HG03457 (cell line): ENCODE measurements around the gene RRBP1.
A peak's percentile ranks its signal among the peaks of the same experiment; 100 is the strongest.

Experiments
- ATAC-seq: cut with Tn5 transposase; IDR thresholded peaks from one replicate; pipeline ENCODE4 v1.9.1; 2021; ENCODE audit warnings: moderate number of reproducible peaks; ENCODE audit not compliant: unreplicated experiment

RRBP1 gene

DNA sequence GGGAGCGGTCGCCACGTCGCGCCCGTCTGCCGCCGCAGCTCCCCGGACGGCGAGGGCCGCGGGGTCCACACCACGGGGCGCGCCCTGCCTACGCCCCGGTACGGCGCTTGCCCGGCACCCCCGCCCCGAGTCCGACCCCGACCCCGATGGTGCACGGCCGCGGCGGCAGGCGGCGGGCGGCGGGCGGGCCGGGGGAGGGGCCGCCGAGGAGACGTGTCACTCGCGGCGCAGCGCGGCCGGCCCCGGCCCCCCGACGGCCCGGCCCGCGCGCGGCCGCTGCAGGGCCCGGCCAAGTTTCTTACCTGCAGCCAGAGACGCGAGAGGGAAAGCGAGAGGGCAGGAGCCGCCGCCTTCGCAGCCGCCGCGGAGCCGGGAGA lies 328 bp downstream of the RRBP1 start:
- no peak for ATAC-seq

GRCh38 chr20:17680836-17681725 lies 961 bp downstream of the RRBP1 start:
- ATAC-seq = peak; percentile 36

DNA sequence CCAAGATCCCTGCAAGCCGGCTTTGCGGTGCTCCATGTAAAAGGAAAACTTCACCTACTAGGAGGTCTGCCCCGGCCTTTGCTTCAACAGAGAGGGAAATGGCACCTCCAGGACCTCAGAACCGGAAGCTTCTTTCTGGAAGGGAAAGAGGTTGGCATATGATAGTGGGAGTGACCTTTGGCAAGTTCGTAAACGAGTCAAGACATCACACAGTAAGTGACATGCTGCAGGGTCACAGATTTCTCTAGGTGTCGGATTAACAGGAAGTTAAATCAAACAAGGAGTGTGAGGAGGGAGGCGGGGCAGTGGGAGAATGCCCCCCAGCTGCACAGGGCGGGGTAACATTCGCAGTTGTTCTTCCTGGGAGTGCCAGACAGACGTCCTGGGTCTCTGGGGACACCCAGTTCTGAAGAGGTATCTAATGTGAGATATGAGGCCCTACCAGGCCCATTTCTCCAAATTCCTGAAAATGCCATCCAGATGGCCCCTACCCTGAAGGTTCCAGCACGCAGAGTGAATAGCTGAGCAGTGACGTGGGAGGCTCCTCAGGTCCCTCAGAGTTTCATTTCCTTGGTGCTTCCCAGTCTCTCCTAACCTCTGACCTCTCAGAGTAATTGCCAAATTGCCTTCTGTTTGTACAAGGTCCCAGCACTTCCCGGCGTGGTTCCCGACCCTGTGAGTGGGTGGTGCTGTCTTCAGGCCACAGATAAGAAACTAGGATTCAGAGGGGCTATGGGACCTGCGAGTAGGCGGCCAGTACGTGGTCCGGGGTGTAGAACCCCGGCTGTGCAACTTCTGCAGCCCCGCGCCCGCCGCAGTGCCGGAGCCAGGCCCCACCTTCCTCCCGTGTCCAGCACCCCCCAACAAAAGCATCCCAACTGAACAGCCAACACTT lies 1.9 kb downstream of the RRBP1 start:
- no peak for ATAC-seq

DNA sequence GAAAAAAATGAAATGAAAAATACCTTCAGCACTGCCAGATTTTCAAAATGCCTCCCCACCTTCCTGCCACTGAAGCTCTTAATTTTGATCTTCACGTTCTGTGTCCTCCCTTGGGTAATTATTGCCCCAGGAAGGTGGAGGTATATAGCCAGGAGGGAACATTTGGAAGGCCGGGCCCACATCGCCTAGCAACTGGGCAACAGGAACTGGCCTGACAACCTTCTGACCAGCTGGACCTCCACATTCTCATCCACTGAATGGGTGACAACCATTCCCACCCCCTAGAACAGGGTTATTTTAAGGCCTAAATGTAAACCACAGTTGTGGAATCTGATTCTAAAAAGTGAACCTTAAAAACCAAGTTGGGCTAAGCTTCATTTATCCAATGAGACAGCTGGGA lies 3.2 kb downstream of the RRBP1 start:
- no peak for ATAC-seq

GRCh38 chr20:17678295-17678694 lies 3.7 kb downstream of the RRBP1 start:
- ATAC-seq = no peak

DNA sequence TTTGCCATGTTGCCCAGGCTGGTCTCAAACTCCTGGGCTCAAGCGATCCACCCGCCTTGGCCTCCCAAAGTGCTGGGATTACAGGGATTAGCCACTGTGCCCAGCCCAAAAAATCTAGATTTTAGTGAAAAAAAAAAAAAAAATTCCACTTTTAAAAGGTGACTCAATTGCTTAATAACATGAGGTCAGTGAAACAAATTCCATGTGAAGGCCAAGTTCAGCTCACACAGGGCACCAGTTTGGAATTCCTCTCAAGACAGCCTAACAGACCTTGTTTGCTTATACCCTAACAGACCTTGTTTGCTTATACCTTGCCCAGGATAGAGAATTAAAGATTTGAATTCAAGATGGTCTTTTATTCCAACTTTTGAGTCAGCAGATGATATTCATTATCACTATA lies 5.1 kb downstream of the RRBP1 start:
- ATAC-seq = no peak

GRCh38 chr20:17676378-17676759 lies 5.7 kb downstream of the RRBP1 start:
- no peak for ATAC-seq

DNA sequence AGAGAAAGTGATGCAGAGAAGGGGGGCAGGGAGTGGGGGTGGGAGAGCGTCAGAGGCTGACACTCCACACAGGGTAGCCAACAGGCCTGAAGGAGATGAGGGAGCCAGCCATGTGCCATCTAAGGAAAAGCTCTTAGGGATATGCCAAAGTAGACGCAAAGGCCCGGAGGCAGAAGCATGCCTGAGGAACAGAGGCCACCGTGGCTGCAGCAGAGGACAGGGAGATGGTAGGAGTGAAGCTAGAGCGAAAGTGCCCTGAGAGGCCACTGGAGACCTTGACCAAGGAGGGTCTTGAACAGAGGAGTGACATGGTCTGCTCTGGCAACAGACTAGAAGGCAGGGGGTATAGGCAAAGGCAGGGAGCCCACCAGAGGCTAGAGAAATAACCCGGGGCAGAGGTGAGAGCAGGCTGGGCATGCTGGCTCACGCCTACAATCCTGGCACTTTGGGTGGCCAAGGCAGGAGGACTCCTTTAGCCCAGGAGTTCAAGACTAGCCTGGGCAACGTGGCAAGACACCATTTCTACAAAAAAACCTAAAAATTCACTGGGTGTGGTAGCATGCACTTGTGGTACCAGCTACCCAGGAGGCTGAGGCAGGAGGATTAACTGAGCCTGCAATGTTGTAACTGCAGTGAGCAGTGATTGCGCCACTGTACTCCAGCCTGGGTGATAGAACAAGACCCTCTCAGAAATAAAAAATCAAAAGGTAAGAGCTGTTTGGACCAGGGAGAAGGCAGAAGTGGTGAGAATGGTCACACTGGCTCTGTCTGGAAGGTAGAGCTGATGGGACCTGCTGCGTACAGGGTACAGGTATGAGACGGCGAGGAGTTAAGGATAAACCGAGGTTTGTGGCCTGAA lies 6.3 kb downstream of the RRBP1 start:
- no peak for ATAC-seq

DNA sequence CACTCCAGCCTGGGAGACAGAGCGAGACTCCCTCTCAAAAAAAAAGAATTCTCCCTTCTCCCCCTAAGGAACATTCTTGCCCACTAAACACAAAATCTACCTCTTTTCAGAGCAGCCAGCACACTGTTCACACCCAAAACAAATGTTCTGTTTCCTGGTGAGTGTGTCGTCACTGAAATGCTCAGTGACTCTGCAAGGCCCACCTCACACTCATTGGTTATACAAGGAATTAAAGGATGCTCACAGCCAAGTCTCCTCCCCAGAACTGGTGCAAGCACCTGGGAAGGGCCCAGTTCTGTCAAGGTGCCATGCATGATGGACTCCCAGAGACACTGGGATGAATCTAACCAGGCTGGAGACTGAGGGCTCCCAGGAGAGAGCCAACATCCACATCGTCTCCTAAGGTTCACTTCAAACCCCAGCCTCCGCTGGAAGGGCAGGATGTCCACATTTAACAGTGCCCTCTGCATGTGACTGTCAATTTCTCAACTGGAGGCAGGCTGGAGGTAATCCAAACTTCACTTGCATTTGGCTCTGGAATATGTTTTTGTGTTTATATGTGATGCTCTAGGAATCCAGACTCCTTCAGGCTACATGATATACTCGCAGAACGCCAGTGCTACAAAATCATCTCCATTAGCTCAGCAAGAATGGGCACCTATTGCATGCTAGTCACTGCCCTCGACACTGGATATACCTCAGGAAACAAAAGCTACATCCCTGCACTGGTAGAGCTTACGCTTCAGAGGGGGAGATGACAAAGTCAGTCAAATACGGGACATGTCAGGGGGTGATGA lies 7.1 kb downstream of the RRBP1 start:
- no peak for ATAC-seq

DNA sequence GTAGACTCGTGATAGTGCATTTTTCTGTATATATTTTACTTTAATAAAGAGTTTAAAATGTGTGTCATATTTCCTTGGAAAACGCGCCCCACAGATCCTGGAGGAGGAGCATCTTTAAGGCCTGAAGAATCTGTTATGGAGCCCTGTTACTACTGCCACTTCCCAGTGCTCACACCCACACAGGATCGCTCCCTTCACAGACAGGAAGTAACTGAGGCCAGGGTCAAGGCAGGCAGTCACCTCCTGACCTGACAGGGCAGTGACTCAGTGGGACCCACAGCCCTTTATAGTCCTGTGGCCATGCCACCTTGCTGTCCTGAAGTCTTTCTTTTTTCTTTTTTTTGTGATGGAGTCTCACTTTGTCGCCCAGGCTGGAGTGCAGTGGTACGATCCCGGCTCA lies 9.0 kb downstream of the RRBP1 start:
- no peak for ATAC-seq

DNA sequence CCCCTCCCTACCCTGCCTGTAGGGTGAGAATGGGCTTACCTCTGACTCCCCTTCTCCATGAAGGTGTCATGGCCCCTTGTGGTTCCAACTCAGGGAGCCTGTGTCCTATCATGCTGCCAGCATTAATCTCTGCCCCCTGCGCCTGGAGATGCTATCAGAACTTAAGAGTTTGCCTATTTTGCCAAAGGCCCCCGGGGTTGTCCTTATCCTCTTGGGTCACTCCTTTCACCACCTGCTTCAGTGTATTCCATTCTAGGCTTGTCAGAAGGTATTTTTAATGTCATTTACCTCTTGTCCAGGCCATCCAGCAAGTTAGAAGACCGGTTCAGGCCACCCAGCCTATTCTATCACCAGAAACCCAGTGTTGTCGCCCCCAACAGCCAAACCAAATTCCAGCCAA lies 10.5 kb downstream of the RRBP1 start:
- ATAC-seq = no peak

GRCh38 chr20:17671011-17671410 lies 11.0 kb downstream of the RRBP1 start:
- ATAC-seq = no peak

GRCh38 chr20:17669306-17669931 lies 12.6 kb downstream of the RRBP1 start:
- no peak for ATAC-seq

GRCh38 chr20:17668432-17668831 lies 13.6 kb downstream of the RRBP1 start:
- ATAC-seq = no peak

GRCh38 chr20:17667445-17667844 lies 14.6 kb downstream of the RRBP1 start:
- ATAC-seq = no peak

DNA sequence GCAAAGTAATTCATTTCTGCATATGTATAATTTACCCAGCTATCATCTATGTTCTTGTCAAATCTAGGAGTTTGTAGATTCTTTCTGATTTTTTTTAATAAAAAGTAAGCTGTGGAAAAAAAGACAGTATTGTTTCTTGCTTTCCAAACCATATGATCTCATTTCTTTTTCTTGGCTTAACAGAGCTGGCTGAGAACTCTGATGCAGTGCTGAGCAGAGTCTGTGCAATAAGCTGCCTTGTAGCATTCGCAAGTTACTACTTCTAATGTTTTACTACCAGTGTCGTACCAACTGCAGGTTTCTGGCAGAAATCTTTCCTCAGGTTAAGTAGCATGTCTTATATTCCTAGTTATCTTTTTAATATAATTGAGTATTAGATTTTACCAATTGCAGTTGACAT lies 15.6 kb downstream of the RRBP1 start:
- no peak for ATAC-seq

DNA sequence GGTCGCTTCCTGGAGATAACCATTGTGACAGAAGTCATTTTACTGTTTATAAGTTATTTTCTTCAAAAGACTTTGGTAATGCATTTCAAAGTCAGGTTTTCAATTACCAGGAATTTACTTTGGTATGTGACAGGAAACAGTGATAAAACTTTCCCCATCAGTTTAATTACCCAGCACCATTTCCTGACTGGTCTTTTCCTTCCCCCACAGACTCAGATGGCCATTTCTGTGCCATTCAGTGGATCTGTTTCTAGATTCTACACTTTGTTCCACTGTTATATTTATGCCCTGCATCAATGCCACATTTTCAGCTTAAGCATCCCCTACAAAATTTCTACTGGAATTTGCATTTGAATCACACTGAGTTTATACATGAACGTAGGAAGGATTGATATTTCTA lies 16.3 kb downstream of the RRBP1 start:
- ATAC-seq = no peak

GRCh38 chr20:17664025-17664633 lies 17.9 kb downstream of the RRBP1 start:
- no peak for ATAC-seq

- ATAC-seq = no peak
Observed at GRCh38 chr20:17663486-17663885, 18.6 kb downstream of the RRBP1 start.

- ATAC-seq = no peak
Observed at GRCh38 chr20:17663040-17663399, 19.0 kb downstream of the RRBP1 start.
